Omental fat pad (tissue), 4 donors: Measurements from ENCODE around the gene POLR1D. TPM values are rescaled to one million over a fixed set of nuclear protein-coding genes. Genes with fewer than 3 reads are reported as not detected.

Experiments
- ATAC-seq: fragments of 150-250 bp; one replicate; pipeline ENCODE4 v1.9.1; 2016; ENCODE audit warnings: mild to moderate bottlenecking, moderate library complexity; ENCODE audit not compliant: low FRiP score
- DNase-seq: peaks from one replicate; pipeline ENCODE4 v3.0.0-alpha.2; 2019; ENCODE audit warnings: low spot score
- total RNA-seq, 4 donors: library from RNA; depleted of rRNA; stranded (reverse); fragments of >200 nt; gene quantifications; one replicate each; pipeline ENCODE4 v1.1.0, GENCODE V29; 2016
- TF ChIP-seq, protein P1 (sequence below), 3 donors: fragments of 450-650 bp; IDR thresholded peaks; one replicate each; pipeline ENCODE4 v1.5.1; 2016 to 2017; ENCODE audit warnings: antibody characterized with exemption in 3 of 3, mild to moderate bottlenecking in 3 of 3, moderate library complexity in 2 of 3

The POLR1D gene
- total RNA-seq, 4 donors from 2014 or later, result 69.0 to 110 (median 75.5) TPM

DNA sequence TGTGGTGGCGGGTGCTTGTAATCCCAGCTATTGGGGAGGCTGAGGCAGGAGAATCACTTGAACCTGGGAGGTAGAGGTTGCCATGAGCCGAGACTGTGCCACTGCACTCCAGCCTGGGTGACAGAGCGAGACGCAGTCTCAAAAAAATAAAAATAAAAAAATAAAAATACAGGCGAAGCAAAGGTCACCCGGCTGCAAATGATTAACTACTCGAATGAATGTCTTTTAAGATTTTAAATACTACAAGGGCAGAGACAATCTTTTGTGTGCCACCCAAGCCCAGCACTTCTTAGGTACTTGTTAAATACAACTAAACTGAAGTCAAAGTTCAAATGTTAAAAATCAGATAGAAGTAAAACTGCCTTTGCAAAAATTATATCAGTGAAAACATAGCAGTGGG, 8.1 kb upstream of the POLR1D start:
- DNase-seq, result no peak
- TF ChIP-seq, protein P1, sequence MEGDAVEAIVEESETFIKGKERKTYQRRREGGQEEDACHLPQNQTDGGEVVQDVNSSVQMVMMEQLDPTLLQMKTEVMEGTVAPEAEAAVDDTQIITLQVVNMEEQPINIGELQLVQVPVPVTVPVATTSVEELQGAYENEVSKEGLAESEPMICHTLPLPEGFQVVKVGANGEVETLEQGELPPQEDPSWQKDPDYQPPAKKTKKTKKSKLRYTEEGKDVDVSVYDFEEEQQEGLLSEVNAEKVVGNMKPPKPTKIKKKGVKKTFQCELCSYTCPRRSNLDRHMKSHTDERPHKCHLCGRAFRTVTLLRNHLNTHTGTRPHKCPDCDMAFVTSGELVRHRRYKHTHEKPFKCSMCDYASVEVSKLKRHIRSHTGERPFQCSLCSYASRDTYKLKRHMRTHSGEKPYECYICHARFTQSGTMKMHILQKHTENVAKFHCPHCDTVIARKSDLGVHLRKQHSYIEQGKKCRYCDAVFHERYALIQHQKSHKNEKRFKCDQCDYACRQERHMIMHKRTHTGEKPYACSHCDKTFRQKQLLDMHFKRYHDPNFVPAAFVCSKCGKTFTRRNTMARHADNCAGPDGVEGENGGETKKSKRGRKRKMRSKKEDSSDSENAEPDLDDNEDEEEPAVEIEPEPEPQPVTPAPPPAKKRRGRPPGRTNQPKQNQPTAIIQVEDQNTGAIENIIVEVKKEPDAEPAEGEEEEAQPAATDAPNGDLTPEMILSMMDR (IDR thresholded peaks at IDR 0.05), result no peak

DNA sequence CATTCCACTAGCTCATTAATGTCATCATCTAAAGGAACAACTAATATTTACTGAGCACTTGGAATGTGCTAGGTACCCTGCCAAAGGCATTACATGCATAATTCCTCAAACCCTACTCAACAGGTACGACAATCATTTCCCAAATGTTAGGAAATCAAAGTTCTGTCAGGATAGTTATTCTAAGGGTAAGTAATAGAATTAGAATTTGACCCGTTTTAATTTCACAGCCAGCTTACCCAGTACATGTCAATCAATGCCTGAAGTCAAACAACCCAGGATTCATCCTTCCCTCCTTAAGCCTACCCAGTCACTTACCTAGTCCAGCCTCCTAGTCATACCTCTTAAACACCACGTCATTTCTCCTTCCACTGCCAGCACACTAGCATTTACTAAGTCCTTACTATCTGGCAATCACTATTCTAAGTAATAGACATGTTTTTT, 3.8 kb upstream of the POLR1D start:
- DNase-seq (no peak), ATAC-seq (no peak)
- TF ChIP-seq, protein P1 (IDR thresholded peaks at IDR 0.05), result no peak

More for the DNA sequence above, 8.1 kb upstream of the POLR1D start:
- no peak for ATAC-seq

DNA sequence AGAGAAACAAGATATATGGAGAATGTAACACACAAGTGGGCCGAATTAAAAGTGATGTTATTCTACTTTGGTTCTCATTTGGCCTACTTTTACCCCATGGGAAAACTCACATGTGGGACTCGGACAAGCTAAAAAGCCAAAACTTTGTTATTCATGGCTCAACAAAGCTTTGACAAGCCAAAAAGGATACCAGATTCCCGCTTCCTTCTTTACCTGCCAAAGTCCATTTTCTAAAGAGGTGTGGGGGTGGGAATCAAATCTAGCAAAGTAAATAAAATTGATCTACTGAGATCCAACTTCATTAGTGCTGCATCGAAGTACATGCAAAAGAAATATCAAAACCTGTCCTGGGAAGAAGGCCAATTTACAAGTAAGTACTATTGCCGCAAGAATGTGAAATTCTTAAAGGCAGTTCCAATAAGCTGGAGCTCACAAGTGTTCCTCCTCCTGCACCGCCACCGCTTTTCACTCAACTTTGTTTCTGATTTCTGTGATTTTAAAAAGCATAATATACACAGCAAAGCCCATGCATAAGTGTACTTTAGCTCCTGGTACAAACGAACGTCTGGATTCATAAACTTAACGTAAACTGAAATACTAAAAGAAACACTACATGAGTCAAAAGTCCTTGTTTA, 2.5 kb upstream of the POLR1D start:
- no peak for ATAC-seq
- TF ChIP-seq, protein P1 (IDR thresholded peaks at IDR 0.05), result no peak
- no peak for DNase-seq

DNA sequence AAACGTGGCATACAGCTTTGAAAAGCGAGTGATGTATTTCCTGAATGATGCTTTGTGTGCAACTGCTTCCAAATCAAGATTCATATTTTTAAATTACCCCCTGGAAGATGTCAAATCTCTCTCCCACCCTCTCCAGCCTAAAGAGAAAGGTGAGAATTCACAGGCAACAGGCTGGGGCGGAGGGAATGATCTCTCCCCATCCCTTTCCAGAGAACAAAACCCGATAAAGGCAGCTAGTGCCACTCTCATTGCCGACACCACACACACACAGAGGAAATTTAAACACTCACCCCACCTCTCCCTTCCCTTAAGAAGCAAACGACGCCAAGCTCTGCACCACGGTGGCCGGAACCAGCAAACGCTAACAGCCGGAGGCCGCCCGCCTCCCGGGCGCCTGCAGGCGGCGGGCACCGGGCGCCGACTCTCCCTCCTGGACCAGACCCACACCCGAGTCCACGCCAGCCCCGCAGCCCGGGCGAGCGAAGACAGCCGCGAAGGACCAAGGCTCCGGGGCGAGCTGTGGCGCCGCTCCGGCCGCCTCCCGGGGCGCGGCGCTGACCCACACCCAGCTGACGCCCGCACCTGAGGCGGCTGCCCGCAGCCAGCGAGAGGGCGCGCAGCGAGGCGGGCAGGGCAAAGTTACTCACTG, 1.8 kb upstream of the POLR1D start:
- ATAC-seq, result peak; percentile 65
- TF ChIP-seq, protein P1 (IDR thresholded peaks at IDR 0.05), result no peak
- no peak for DNase-seq

DNA sequence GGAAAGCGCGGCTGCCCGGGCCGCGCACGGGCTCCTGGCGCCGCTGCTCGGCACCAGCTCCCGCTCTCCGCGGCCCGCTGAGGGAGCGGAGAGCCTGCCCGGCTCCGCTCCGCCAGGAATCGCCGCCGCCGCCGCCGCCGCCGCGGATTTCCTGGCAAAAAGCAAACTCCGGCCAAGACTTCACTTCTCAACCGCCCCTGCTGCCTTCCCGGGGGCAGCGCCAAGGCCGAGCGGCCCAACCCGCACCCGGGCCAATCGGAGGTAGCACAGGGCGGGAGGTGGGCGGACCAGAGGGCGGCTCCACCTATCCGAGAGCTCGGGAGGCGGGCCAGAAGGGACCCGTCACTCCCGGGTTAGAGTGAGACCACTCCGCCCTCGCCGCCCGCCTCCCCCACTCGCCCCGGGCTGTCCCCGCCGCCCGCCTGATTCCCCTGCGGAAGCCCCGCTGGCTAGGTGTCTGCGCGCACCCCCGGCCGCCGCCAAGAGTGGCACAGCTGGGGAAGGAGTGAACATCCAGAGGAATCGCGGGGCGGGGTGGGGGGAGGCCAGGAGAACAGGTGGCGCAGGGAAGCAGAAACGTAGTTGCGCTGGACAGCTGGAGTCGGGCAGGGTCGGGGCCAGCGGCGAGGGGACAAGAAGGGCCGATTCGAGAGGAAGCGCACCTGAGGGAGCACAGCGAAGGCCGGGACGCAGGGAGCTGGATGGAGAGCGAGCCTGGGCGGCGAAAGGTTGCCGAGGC, 1.1 kb upstream of the POLR1D start, which contains the start of gene LNX2:
TSS of gene LNX2 (minus strand) at position 153 of the 739 bp plus-strand sequence. CDS start 38,826 bp downstream, outside the sequence.
- TF ChIP-seq, protein P1 (IDR thresholded peaks at IDR 0.05), result no peak
- peak; percentile 90 for DNase-seq

DNA sequence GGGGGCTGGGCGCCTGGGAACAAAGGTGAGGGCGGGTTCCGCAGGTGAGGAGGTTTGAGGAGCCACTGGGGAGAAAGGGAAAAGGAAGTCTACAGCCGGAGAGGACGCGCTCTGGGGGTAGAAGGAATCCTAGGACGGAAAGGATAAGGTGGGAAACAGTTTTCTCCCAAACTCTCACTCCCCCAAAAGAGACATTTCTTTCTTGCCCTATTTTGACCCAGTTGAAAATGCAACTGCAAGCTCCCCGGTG, 651 bp upstream of the POLR1D start:
- TF ChIP-seq, protein P1 (IDR thresholded peaks at IDR 0.05), result no peak
- ATAC-seq (no peak), DNase-seq (no peak)

More for the DNA sequence above, 1.1 kb upstream of the POLR1D start, which contains the start of gene LNX2:
- ATAC-seq, result peak; percentile 96
